Muscle of back (tissue), 11 donors: ENCODE results near the gene SSR3. TPM values are rescaled to one million over a fixed set of nuclear protein-coding genes. Genes with fewer than 3 reads are reported as not detected.

ENCODE experiments used
- DNase-seq, 3 donors: peaks; one replicate each; pipeline versions ENCODE4 v3.0.0 to v3.0.0-alpha.2; 2013
- polyA plus RNA-seq, 10 donors: library from polyadenylated mRNA; unstranded; fragments of 120-200 nt; gene quantifications; one replicate each; pipeline ENCODE4 v1.2.1, GENCODE V29; 2013; ENCODE audit not compliant: insufficient read length in 10 of 10

The SSR3 gene
- polyA plus RNA-seq, 10 donors: 91.3 to 124 (median 101) TPM

GRCh38 chr3:156493887-156494286 is 61.0 kb downstream of the SSR3 start:
- DNase-seq: no peak

GRCh38 chr3:156492801-156493261 is 62.1 kb downstream of the SSR3 start:
- DNase-seq: no peak

DNA sequence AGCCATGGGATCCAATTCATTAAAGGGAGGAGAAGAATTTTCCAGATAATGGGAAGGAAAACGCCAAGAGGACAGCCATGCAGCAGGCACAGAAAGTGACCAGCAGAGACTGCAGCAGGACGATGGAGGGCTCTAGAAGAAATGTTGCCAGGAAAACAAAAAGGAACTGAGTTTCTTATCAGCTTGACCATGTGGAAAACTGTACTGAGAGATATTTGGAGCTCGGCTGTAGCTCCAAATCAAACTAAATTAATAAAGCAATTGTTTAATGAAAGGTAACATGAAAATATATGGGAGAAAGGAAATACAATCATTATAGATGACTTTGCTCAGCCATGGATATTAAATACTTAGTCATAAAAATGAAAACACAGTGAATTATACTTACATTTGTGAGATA is 63.7 kb downstream of the SSR3 start:
- no peak for DNase-seq

Other genes with a start within 250 kb of the SSR3 start
- gene TIPARP, start 119.5 kb upstream of the SSR3 start, polyA plus RNA-seq: 10 to 100 TPM in 2 of 10 donors, 1 to 10 TPM in 8; 7.2 to 10.9 (median 8.7) TPM